ENCODE data around the gene LCN15.

DNA sequence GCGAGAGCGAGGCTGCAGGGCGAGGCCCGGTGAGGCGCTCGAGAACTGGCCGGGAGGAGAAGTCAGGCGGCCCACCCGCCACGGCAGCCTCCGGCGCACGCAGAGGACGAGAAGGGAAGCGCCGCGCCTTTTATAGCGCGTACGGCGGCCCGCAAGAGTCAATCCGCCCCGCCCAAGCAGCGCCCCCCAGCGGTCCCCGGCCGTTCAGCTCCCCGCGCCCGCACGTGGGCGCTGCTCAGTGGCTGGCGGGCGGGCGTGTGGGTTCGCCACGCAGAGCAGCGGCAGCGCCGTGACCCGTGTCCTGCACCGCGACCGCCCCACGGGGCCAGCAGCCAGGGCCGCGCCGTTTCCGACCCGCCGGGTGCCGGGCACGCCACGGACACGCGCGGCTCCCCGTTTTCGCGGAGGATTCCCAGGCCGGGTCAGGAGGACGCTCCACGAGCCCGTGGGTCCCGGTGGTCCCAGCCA lies 36.2 kb downstream of the LCN15 start:
- TF ChIP-seq ZNF274 (IDR thresholded peaks at IDR 0.05; ENCODE audit: low read depth, low read length) = no peak
- no peak for TF ChIP-seq YY1 (IDR thresholded peaks at IDR 0.05; ENCODE audit: insufficient read depth, insufficient read length)
- TF ChIP-seq SUZ12 (IDR thresholded peaks at IDR 0.05; ENCODE audit: extremely low read depth, insufficient read depth, insufficient read length) = no peak

Measured in NT2/D1 (cell line).